ENCODE data around the gene BLOC1S3.

Gene BLOC1S3

DNA sequence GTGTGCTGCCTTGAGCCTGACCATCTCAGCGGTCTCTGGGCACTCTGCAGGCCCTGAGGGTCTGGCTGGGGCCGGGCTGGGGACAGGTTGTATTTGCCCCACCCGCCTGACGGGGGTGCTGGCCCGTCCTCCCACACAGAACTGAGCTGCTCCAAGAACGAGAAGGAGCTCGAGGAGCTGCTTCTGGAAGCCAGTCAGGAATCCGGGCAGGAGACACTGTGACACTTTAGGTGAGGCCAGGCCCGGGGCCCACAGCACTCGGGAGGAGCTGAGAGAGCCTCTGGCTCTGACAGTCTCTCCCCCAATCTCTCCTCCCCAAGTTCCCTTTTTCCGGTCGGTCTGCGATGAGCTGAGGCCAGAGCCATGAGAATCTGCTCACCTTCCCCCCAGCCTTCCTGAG, 32.3 kb upstream of the BLOC1S3 start:
- DNase-seq (ENCODE audit: low spot score): no peak

DNA sequence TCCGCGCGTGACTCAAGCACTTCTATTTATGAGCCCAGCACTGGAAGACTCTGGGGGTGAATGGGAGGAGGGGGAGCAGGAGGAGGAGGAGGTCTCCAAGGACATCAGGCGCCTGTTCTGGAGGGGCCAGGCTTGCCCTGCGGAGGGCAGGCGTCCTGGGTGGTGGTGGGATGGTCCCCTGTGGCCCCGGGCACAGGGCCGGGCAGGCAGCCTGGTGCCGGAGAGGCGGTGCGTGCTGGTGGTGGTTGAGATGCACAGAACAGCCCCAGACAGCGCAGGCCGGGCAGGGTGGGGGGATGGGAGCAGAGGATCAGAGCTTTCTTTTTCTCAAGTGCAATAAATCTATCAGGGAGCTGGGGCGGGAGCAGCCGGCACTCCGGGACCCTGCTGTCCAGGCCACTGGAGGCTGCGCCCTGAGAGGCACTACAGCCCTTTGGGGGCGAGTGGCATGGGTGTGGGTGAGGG, 31.8 kb upstream of the BLOC1S3 start:
- DNase-seq (ENCODE audit: low spot score): no peak

DNA sequence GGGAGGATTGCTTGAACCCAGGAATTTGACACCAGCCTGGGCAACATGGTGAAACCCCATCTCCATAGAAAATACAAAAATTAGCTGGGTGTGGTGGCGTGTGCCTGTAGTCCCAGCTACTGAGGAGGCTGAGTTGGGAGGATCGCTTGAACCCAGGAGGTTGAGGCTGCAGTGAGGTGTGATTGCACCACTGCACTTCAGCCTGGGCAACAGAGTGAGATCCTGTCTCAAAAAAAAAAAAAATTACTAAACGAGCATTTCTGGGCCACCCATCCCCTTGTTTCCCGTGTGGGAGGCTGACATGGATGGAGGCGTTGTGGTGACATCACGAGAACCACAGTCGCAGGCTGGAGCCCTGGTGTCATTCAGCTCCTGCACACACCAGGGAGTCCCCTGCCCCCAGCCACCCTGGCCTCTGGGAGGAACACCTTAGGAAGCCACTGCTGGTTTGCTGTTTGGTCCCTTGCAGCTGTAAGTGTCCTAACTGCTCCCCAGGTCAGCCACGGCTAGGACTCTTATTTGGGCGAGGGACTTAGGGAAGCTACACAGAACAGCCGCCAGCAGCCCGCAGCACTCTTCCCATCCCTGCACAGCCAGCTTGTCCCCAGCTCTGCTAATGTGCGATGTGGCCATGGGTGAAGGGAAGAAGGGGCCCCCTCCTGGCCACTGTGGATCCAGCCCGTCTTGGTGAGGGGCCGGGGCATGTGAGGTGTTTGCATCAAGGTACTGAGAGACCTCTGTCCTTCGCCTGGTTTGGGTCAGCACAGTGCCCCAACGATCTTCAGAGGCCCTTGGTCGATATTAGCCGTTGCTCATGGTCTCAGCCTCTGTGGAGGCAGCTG, 30.5 kb upstream of the BLOC1S3 start:
- no peak for DNase-seq (ENCODE audit: low spot score)

DNA sequence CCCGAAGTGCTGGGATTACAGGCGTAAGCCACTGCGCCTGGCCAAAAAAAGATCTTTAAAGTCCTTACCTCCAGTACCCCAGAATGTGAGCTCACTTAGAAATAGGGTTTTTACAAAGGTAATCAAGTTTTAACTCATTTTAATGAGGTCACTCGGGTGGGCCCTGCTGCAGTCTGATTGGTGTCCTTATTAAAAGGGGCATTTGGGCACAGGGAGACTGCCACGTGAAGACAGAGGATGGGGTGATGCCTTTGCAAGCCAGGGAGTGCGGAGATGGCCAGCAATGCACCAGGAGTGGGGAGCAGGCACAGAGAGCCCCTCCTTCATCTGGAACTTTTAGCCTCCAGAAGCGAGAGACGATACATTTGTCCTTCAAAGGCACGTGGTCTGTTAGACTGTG, 29.5 kb upstream of the BLOC1S3 start:
- no peak for DNase-seq (ENCODE audit: low spot score)

DNA sequence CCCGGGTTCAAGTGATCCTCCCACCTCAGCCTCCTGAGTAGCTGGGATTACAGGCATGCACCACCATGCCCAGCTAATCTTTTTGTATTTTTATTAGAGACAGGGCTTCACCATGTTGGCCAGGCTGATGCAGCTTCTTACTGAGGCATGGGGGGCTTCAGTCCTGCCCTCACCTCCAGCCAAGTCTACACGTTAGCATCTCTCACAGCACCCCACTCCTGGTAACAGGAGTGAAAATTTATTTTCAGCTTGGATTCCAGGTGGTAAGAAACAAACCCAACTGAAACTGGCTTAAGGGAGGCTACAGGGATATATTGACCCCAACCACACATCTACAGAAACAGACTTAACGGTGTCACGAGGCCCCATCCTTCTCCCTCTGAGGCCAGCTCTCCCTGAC, 28.4 kb upstream of the BLOC1S3 start:
- no peak for DNase-seq (ENCODE audit: low spot score)

DNA sequence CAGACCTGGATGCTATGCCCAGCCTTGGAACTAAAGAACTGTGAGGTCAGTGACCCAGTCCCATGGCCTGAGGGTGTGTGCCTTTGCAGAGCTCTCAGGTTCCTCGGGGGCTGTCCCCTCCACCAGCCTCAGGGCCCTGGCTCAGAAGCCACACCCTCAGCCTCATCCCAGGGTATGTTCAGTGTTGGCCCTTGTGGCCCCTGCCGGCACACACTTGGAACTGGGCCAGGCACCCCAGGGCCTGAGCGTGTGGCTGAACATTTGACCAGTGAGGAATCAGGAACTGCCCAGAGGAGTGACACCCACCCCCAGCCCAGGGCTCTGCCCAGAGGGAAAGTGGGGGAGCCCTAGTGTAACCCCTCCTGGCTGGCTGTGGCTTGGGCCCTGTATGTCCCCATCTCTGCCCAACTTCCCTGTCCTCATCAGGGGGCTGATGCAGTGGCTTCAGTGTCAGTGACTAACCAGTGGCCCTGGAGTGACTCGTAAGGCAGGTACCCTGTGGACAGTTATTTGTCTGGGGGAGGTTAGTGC, 27.8 kb upstream of the BLOC1S3 start:
- no peak for DNase-seq (ENCODE audit: low spot score)

DNA sequence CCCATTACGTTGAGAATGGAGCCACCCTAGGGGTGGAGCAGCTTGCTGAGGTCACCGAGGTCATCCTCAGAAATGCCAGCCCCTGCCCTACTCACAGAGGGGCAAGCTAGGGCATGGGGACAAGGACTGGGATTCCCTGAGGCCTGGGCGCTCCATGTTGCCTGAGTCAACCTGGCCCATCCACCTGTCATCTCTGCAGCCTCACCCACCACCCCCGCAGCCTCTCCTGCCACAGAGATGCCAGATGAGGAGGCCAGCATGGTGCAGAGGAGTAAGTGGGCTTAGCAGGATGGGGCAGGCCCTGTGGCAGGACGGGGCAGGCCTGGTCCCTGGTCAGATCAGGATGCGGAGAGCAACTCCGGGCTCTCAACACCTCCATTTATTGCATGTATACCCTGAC, 27.3 kb upstream of the BLOC1S3 start:
- no peak for DNase-seq (ENCODE audit: low spot score)

DNA sequence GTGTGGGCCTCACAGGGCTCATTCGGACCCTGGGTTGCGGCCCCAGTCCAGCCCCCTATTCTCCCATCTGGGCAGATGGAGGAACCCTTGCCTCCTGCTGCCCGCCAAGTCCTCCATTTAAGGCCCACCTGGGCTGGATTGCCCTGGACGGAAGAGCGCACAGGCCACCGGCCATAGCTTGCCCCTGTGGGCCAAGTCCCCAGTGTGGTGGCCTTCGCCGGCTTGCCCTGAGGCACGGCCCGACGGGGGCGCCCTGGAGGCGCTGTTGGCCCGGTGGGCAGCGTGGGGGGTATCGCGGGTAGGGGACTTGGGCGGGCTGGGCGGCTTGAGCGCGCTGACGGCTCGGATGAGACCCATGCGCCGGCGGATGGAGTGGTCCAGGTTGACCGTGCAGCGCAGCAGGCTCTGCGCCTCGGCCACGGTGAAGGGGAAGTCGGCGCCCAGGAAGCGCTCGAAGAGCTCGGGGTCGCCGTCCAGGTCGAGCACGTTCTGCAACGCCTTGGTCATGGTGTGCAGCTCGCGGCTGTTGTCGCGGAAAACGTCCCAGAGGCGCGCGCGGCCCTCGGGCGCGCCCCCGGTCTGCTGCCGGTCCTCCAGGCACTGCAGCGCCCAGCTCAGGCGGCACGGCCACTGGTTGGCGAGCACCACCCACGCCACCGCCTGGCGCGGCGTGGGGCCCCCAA, 26.6 kb upstream of the BLOC1S3 start:
- no peak for DNase-seq (ENCODE audit: low spot score)

DNA sequence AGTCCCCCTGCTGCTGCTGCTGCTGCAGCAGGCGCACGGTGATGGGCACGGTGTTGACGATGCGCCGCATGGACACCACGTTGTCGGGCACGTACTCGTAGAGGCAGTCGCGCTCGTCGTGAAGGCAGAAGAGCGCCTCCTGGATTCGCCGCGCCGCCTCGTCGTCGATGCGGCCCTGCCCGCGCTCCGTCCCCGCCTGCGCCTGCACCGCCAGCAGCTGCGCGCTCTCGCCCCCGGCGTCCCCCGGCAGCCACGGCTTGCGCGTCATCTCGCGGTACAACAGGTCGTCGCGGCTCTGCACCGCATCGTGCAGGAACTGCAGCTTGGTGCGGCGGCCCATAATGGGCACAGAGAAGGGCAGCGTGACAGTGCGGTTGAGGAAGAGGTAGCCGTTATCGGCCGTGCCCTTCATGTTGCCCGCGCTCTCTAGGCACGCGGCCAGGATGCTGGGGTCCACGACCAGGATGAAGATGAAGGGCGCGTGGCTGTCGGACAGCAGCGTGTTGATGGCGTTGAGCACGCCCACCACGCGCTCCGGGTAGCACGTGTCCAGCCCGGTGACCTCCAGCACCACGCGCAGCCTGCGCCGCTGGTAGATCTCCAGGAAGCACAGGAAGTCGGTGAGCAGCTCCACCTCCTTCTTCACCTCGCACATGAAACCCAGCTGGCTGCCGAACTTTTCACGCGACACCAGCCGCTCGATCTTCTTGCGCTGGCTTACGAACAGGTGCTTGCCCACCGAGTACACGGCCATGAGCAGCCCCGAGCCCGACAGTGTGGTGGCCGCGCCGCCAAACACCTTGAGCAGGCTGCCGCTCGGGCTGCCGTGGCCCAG, 25.9 kb upstream of the BLOC1S3 start:
- peak; percentile 10 for DNase-seq (ENCODE audit: low spot score)

DNA sequence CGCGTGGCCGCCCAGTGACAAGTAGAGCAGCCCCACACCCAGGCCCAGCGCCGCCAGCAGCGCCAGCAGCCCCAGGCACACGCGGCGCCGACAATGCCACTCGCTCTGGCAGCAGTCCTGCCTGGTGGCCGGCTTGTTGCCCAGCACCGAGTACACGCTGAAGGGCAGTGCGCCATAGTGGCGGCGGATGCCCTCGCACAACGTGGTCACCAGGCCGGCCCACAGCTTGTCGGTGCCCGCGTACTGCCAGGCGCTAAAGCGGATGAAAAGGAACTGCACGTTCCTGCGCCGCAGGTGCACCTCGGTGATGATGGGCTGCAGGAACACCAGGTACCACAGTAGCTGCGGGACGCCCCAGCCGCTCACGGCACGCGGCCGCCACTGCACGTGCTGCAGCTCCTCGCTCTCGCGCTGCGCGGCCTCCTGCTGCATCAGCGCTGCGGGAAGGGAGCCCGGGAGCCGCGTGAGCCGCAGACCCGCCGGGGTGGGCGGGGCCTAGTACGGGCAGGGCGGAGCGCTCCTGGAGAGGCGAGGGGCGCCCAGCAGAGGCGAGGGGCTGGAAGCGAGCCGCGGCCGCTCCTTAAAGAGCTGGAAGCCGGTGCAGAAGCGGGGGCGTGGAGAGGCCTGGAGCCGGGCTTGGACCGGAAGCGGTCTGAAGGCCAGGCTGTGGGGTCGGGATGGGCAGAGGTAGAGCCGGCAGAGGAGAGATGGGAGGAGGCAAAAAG, 25.1 kb upstream of the BLOC1S3 start:
- peak; percentile 48 for DNase-seq (ENCODE audit: low spot score)

DNA sequence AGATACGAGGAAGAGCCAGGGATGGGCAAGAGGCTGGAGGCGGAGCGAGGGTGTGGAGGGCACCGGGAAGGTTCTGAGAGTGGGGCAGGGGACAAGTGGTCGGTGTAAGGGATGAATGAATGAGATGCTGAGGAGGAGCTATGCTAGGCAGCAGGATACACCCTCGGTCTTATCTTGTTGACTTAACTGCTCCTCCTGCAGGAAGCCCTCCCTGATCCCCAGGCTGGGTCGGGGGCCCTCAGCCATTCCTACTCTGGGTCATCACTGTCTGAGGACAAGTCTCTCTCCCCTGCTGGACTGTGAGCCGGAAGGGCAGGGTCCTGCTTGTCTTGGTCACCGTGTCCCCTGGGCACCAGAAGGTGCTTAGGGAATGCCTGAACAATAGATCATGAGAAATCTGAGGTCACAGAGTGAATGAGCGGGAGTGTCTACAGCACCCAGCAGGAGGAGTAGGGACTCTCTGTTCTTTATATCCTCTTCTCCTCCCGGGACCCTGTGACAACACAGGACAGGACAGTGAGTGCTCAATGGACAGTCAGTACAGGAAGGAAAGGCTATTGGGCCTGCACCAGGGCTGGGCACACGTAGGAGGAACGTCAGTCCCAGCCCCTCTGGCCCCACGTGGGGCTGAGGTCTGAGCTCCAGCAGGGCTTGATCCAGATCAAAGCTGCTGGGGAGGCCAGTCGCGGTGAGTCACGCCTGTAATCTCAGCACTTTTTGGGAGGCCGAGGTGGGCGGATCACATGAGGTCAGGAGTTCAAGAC, 24.3 kb upstream of the BLOC1S3 start:
- no peak for DNase-seq (ENCODE audit: low spot score)

DNA sequence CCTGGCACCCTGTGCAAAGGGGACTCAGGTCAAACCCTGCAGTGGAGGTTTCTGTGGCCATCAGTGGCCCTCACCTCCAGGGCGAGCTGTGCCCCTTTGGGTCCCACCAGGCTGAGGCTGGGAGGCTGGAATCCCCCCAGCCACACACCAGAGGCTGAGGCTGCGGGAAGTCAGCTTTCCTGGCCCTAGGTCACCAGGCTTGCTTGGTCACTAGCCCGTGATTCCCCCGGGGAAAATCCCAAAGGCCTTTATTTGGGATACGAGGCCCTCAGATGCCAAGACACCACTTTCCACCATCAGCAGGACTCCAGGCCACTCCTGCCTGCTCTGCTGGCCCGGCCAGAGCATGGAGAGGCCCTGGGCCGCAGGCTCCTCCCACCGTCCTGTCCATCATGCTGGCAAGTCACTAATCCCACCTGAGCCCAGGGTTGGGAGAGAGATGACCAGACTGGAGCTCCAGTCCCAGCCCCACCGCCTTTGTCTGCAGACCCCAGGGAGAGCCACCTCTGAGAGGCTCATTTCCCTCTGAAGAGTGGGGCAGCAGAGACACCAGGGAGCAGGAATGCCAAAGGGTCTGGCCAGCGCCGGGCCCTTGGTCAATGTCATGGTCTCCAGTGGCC, 22.5 kb upstream of the BLOC1S3 start:
- DNase-seq (ENCODE audit: low spot score): no peak

DNA sequence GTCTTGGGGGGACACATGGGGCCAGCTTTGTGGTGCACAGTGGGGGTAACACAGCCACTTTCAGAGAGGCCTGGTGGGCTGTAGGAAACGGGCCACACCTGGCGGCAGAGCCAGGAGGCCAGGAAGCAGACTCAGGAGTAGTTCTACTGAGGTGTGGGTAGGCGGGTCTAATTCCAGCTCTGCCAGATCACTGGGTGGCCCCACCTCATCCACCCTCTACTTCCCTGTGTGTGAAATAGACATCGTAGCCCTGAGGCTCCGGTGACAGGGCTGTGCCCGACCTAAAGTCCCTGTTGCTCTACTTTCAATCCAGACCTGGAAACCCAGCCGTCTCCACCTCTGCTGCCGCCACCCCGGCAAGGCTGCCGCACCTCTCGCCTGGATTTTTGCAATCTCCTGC, 21.8 kb upstream of the BLOC1S3 start:
- no peak for DNase-seq (ENCODE audit: low spot score)

DNA sequence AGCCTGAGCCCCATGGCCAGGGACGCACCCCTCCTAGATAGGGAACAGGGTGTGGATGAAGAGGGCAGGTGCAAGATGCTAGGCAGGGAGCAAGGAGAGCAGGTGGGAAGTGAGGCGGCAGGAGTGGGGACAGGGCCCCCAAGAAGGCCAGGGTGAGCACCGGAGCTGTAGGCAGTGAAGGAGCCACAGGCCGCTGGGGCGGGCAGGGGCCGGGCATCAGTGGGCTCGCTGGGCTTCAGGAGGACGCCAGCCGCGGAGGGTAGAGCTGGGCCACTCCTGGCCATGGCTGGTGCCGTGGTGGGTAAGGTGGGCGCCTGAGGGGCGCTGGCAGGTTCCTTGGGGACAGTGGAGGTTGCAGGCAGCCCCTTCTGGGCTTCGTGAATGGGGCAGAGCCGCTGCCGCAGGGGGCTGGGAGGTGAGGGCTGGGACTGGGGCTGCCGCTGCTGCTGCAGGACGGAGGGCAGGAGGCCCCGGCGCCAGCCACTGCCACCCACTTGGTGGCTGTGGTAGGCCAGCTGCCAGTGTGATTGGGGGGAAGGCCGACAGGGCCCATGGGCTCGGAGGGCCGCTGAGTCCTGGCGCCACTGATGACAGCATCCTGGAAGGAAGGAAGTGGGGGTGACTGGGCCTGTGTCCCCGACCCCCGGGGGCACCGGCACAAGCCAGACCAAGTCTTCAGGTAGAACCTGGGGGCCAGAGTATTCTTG, 19.9 kb upstream of the BLOC1S3 start:
- DNase-seq (ENCODE audit: low spot score): no peak

DNA sequence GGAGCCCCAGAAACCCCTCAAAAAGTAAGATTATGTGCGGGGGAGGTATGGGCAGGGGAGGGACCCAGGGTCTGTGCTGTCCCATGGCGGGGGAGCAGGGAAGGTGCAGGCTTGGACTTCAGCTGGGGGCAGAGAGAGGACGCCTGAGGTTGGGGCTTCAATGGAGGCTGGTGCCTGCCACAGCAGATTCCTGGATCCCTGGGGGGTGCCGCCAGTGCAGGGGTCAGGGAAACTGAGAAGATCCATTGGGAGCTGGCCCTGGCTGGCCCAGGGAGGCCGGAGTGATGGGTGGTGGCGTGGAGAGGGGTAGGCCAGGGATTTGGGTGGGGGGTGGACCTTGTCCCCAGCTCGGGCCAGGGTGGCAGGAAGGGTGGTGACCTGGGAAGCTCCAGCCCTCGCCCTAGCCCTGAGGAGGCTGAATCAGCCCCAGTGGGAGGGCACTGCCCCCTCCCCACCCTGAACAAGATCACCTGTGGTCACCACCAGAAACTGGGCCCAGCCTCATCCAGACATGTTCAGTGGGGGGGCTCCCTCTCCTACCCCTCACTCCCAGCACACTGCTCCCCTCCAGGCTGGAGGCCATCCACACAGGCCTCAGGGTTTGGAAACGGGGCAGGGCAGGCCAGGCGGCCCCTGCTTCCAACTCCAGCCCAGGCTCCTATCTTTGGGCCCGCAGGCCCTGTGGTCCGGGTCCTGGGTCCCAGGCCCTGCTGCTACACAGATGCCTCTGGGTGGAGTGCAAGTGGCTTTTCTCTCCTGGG, 19.2 kb upstream of the BLOC1S3 start:
- no peak for DNase-seq (ENCODE audit: low spot score)

DNA sequence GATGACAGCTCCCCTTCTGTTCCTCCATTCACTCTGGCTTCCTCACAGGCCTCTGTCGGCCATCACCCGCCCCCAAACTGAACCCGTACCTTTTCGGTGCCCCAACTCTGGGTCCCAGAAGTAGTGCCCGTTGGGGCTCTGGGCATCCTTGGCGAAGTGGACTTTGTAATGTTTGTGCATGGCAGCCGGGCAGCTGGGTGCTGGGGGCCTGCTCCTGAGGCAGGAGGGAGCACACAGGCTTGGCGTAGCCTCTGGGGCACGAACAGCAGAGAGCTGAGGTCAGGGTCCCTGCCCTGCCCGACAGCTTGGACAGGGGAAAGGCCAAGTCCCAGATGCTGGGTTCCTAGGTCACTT, 18.6 kb upstream of the BLOC1S3 start:
- no peak for DNase-seq (ENCODE audit: low spot score)

DNA sequence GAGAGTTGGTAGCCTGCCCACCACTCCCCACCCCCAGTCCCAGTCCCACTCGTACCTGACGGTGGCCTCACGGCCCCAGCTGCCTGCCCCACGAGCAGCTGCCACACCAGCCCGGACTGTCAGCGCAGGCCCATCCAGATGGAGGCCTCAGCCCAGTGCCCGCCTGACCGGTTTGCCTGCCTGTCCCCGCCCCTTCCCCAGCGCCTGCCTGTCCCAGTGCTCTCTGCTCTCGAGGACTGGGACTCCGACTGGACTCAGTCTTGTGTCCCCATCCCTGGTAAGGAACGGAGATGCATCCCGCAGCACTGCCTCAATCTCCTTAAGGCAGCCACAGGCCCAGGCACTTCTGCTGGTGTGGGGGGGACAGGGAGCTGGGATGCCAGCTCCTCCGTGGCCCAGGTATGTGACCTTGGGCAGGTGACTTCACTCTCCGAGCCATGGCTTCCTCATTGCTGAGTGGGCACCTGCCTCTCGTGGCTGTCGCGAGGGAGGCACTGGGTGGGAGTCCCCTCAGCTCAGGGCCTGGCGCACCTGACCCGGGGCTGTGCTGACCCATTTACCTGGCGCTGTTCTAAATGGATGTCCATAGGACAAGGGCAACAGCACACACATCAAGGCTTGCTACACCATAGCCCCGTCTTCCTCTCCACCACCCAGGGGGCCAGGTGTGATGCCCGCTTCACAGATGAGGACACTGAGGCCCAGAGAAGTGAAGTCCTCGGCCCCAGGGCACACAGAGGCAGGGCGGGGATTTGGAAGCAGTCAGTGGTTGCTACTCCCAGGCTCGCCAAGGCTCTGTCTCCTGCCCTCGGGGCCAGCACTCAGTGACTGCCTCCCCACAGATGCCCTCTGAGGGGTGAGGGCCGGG, 17.5 kb upstream of the BLOC1S3 start, which contains the start of gene NKPD1:
NKPD1 (minus strand) TSS at position 113 of the 868 bp plus-strand sequence. CDS start 832 bp downstream, outside the sequence.
- no peak for DNase-seq (ENCODE audit: low spot score)
